Heart right ventricle (tissue), 16 donors: Measurements from ENCODE around the gene FGF2. TPM values are rescaled to one million over a fixed set of nuclear protein-coding genes. Genes with fewer than 3 reads are reported as not detected.
A peak's percentile ranks its signal among the peaks of the same experiment; 100 is the strongest.

Source experiments
- ATAC-seq, 8 donors: fragments of 200-7000 bp; cut with Tn5 transposase; one replicate each; pipeline ENCODE4 v1.9.1; 2020; ENCODE audit warnings: mild to moderate bottlenecking in 8 of 8, moderate library complexity in 8 of 8, moderate number of reproducible peaks in 1 of 8
- DNase-seq, 2 donors: peaks; one replicate each; pipeline ENCODE4 v3.0.0-alpha.2; 2020
- H3K27ac ChIP-seq, 10 donors: fragments of 200-600 bp; sonication (generic) in 2 of 10; one replicate each; pipeline versions ENCODE4 v1.5.0 to v1.8.0; 2020 to 2022; ENCODE audit warnings: mild to moderate bottlenecking in 3 of 10
- H3K27me3 ChIP-seq, 7 donors: fragments of 200-600 bp; one replicate each; pipeline ENCODE4 v1.8.0; 2021 to 2022; ENCODE audit warnings: mild to moderate bottlenecking in 2 of 7
- H3K36me3 ChIP-seq, 9 donors: fragments of 200-600 bp; sonication (generic) in 1 of 9; one replicate each; pipeline versions ENCODE4 v1.5.0 to v1.8.0; 2020 to 2022; ENCODE audit warnings: mild to moderate bottlenecking in 2 of 9
- H3K4me1 ChIP-seq, 9 donors: fragments of 200-600 bp; sonication (generic) in 1 of 9; one replicate each; pipeline versions ENCODE4 v1.5.0 to v1.8.0; 2020 to 2022; ENCODE audit warnings: mild to moderate bottlenecking in 4 of 9
- H3K4me3 ChIP-seq, 10 donors: fragments of 200-600 bp; sonication (generic) in 2 of 10; one replicate each; pipeline versions ENCODE4 v1.5.0 to v1.8.0; 2020 to 2022; ENCODE audit warnings: mild to moderate bottlenecking in 7 of 10, moderate library complexity in 2 of 10
- H3K9me3 ChIP-seq, 11 donors: fragments of 200-600 bp in 10 of 11; sonication (generic) in 2 of 11; one replicate each; pipeline versions ENCODE4 v1.5.0 to v1.8.0; 2013 to 2022; ENCODE audit warnings: mild to moderate bottlenecking in 2 of 11, control low read depth in 1 of 11, moderate library complexity in 1 of 11
- WGBS, 2 donors: extraction: QIAGEN DNeasy Blood & Tissue Kit; methylation state at CpG; one replicate each; pipeline ENCODE4 v1.1.7; 2013; ENCODE audit warnings: inconsistent platforms in 1 of 2; 5-methylcytosine and 5-hydroxymethylcytosine counted together
- intact Hi-C, 10 donors: fragments of 100-400 bp; cut with DNase I; formaldehyde crosslinking; loops; one replicate each; pipeline versions ENCODE4 v1.11.1 to v1.14.2; 2022
- polyA plus RNA-seq, 2 donors: library from polyadenylated mRNA; stranded (reverse); fragments of 200-250 nt; gene quantifications; one replicate each; pipeline ENCODE4 v1.2.3, GENCODE V29; 2013
- total RNA-seq, 10 donors: library from RNA; stranded (reverse); fragmentation: NEBNext Ultra II Directional in 3 of 10; extraction: Animal tissue kit (Norgen Biotek cat#: 25700) in 3 of 10; gene quantifications; one replicate each; pipeline versions ENCODE4 v1.2.1 to v1.2.4, GENCODE V29; 2021 to 2023
- TF ChIP-seq, protein P1 (sequence below), 9 donors: fragments of 200-600 bp; sonication (generic) in 2 of 9; IDR thresholded peaks; one replicate each; pipeline versions ENCODE4 v1.5.0 to v1.8.0; 2021 to 2022; ENCODE audit warnings: antibody characterized with exemption in 9 of 9, mild to moderate bottlenecking in 5 of 9, moderate library complexity in 1 of 9
- donor health status: Arrhythmogenic right ventricular cardiomyopathy.
- donor health status: ischemic (EF 13 %, LVEDD 7.1; RV severe dilation, severe dysfunction).
- donor health status: healthy with polysubstance abuse.
- donor health status: DM: no; HTN: yes; CAD: no.
- donor health status: DM: no; HTN: no; CAD: no.
- donor health status: ischemic (EF 25% LVEDD 6.9; RV normal size, moderate dysfunction).
- donor health status: ischemic (EF 25% LVEDD 5.7; RV mildly dilated, moderate dysfunction).
- donor health status: healthy.
- donor health status: DM: yes; HTN: yes; CAD: no.
- donor health status: Ischemic cardiomyopathy.
- donor health status: ischemic (EF 35%, LVEDD 5.7; RV mildly dilated, moderate dysfunction).
- donor health status: nonischemic (EF 11% LVEDD 7.7; RV severe dilation, severe dysfunction).
- donor health status: DM: yes; HTN: yes; CAD: no.
- donor health status: PGD.
- donor health status: ischemic (EF 29% LVEDD 5.4; RV normal size, mild dysfunction).
- donor health status: nonischemic (EF 23%, LVEDD 6.1; RV moderate dilation, normal function).

The FGF2 gene
- total and polyA plus RNA-seq, 12 donors, result 2.9 to 8.6 (median 5.6) TPM

- ATAC-seq (no peak), DNase-seq (no peak)
- TF ChIP-seq, protein P1, sequence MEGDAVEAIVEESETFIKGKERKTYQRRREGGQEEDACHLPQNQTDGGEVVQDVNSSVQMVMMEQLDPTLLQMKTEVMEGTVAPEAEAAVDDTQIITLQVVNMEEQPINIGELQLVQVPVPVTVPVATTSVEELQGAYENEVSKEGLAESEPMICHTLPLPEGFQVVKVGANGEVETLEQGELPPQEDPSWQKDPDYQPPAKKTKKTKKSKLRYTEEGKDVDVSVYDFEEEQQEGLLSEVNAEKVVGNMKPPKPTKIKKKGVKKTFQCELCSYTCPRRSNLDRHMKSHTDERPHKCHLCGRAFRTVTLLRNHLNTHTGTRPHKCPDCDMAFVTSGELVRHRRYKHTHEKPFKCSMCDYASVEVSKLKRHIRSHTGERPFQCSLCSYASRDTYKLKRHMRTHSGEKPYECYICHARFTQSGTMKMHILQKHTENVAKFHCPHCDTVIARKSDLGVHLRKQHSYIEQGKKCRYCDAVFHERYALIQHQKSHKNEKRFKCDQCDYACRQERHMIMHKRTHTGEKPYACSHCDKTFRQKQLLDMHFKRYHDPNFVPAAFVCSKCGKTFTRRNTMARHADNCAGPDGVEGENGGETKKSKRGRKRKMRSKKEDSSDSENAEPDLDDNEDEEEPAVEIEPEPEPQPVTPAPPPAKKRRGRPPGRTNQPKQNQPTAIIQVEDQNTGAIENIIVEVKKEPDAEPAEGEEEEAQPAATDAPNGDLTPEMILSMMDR (IDR thresholded peaks at IDR 0.05), result no peak
- intact Hi-C loops, result loop anchor here in 2 of 10 donors (10.0 kb wide), 2 partner anchors 58 to 92 kb away; no protein-coding TSS in a partner anchor
- Histone ChIP-seq H3K36me3 (no peaks in the 10 kb centered on the region), H3K4me1 (peaks cover 0 to 6% (median 0%) of the 10 kb centered on the region in 9 donors), H3K9me3 (no peaks in the 10 kb centered on the region), H3K4me3 (no peak overlapping the region), H3K27me3 (peaks cover 0 to 36% (median 0%) of the 10 kb centered on the region in 7 donors), H3K27ac (no peak overlapping the region)
- 94 to 98% methylated on average over 2 of the region's 2 CpGs for WGBS, 2 donors
These were observed 4.2 kb upstream of the FGF2 start for GRCh38 chr4:122822466-122822865.

DNA sequence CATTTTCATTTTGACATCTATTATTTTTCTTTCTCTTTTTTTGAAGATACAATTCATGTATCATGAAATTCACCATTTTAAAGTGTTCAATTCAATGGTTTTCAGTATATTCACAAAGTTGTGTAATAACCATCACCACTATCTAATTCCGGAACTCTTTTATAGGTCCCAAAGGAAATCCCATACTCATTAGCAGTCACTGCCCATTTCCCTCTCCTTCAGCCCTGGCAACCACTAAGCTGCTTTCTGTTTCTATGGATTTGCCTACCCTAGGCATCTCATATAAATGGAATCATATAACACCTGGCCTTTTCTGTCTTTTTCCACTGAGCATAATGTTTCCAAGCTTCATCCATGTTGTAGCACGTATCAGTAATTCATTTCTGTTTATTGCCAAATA, 3.2 kb upstream of the FGF2 start:
- WGBS, 2 donors, result 66 to 76% methylated on average over 2 of the region's 2 CpGs
- Histone ChIP-seq H3K4me1 (peaks cover 0 to 13% (median 5%) of the 10 kb centered on the region in 9 donors), H3K27me3 (peaks cover 0 to 46% (median 0%) of the 10 kb centered on the region in 7 donors), H3K36me3 (no peaks in the 10 kb centered on the region), H3K4me3 (no peak overlapping the region), H3K9me3 (no peaks in the 10 kb centered on the region), H3K27ac (no peak overlapping the region)
- intact Hi-C loops, result loop anchor here in 2 of 10 donors (10.0 kb wide), 2 partner anchors 59 to 91 kb away; no protein-coding TSS in a partner anchor
- TF ChIP-seq, protein P1 (IDR thresholded peaks at IDR 0.05), result no peak
- no peak for DNase-seq
- ATAC-seq, result no peak

GRCh38 chr4:122824616-122825015, 2.0 kb upstream of the FGF2 start:
- no peaks in the 10 kb centered on the region for H3K9me3 ChIP-seq
- DNase-seq, result no peak
- WGBS, 2 donors, result 87 to 90% methylated on average over 2 of the region's 2 CpGs
- peaks cover 0 to 58% (median 0%) of the 10 kb centered on the region in 7 donors for H3K27me3 ChIP-seq
- no peaks in the 10 kb centered on the region for H3K36me3 ChIP-seq
- H3K4me3 ChIP-seq, result no peak overlapping the region
- H3K27ac ChIP-seq, result no peak overlapping the region
- intact Hi-C loops, result loop anchor here in 5 of 10 donors (5.0 to 10.0 kb wide), 6 partner anchors 60 to 98 kb away; partner anchors contain the start of gene NUDT6 (in 2 of the 5)
- peaks cover 0 to 19% (median 7%) of the 10 kb centered on the region in 9 donors for H3K4me1 ChIP-seq
- TF ChIP-seq, protein P1 (IDR thresholded peaks at IDR 0.05), result no peak
- ATAC-seq, result no peak

- H3K9me3 ChIP-seq, result no peaks in the 10 kb centered on the region
- H3K4me1 ChIP-seq, result peaks cover 0 to 27% (median 9%) of the 10 kb centered on the region in 9 donors
- intact Hi-C loops, result loop anchor here in 5 of 10 donors (5.0 to 10.0 kb wide), 6 partner anchors 61 to 96 kb away; partner anchors contain the start of gene NUDT6 (in 2 of the 5)
- DNase-seq (no peak), ATAC-seq (no peak)
- WGBS, 2 donors, result 32 to 40% methylated on average over 18 of the region's 18 CpGs
- H3K27me3 ChIP-seq, result peaks cover 0 to 66% (median 0%) of the 10 kb centered on the region in 7 donors
- H3K4me3 ChIP-seq, result peak overlapping the region; percentile 74 to 87 (median 80)
- TF ChIP-seq, protein P1 (IDR thresholded peaks at IDR 0.05), result no peak
- H3K36me3 ChIP-seq, result no peaks in the 10 kb centered on the region
- H3K27ac ChIP-seq, result peak overlapping the region; percentile 27 to 89 (median 82)
These were observed 528 bp upstream of the FGF2 start for GRCh38 chr4:122826079-122826527.
